T follicular helper cell (primary cell): ENCODE results near the gene CTSC.

Source experiments
- DNase-seq: peaks from one replicate; pipeline ENCODE4 v3.0.0-alpha.2; 2020; ENCODE audit warnings: low read depth
- total RNA-seq, 2 experiments: gene quantifications; one replicate each; lab custom pipeline; 2026; lab: John Stamatoyannopoulos, UW

The CTSC gene
- 98.6 to 126 reads per million in 2 experiments for total RNA-seq

- DNase-seq = peak; percentile 77
Measured at GRCh38 chr11:88337181-88337986, at the start of gene CTSC. Gene CTSC, minus strand, starts transcription at chr11:88337736. Its CDS starts 64 bp downstream, at chr11:88337672.

DNA sequence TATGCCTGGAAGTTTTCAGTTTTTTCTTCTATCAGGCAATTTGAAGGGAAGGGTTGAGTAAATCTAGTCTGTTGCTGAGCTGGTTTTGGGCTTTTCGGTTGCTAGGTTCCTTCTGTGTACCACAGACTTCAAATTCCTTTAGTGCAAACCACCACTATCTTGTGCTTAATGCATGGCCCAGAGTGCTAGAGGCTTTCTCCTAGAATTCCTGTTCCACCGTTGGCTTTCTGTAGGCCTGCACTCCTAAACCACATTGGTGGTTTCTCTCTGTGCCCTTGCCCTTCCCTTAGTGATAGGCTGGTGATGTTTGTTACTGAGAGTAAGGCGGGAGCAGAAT lies 47.1 kb upstream of the CTSC start:
- no peak for DNase-seq

DNA sequence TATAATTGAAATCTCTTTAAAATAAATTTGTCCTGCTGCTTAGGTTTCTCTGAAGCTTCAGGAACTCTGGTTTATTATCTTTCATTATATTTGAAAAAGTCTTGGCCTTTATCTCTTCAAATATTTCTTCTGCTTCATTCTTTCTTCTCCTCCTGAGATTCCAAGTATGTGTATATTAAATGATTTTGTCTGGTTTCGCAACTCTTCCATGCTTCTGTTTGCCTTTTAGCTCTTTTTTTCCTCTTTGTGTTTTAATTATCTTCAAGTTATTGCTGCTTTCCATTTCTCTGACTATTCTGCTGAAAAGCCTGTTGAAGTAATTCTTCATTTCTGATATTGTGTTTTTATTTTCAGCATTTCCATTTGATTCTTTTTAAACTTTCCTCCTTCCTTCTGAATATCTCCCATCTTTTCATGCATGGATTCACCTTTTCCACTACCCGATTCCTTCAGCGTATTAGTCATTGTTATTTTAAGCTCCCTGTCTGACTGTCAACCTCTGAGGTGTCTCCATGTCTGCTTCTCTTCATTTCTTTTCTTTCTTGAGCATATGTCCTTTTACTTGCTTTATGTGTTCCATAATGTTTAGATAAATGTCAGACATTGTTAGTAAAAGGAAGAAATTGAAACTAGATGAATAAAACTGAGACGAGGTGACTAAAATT lies 46.6 kb upstream of the CTSC start:
- no peak for DNase-seq

GRCh38 chr11:88383447-88383846 lies 45.9 kb upstream of the CTSC start:
- DNase-seq = no peak

- no peak for DNase-seq
Measured at GRCh38 chr11:88379130-88379529, 41.6 kb upstream of the CTSC start.

DNA sequence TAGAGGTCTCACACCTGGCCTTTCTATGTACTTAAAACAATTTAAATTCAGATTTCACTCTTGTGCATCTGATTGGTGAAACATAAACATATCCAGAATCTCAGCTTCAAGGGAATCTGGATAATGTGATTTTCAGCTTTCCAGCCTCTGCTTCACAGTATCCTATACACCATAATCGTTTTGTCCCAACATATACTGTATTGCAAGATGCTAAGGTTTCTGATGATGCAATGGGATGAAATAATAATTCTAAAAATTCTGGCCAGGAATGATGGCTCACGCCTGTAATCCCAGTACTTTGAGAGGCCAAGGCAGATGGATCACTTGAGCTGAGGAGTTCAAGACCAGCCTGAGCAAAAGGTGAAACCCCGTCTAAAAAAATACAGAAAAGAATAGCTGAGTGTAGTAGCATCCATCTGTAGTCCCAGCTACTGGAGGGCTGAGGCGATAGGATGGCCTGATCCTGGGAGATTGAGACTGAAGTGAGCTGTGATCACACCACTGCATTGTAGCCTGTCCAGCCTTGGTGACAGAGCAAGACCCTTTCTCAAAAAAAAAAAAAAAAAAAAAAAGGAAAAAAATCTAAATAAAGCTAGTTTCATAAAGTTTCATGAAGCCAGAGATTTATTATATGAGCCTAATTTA lies 41.0 kb upstream of the CTSC start:
- DNase-seq = no peak

GRCh38 chr11:88377646-88378045 lies 40.1 kb upstream of the CTSC start:
- no peak for DNase-seq

DNA sequence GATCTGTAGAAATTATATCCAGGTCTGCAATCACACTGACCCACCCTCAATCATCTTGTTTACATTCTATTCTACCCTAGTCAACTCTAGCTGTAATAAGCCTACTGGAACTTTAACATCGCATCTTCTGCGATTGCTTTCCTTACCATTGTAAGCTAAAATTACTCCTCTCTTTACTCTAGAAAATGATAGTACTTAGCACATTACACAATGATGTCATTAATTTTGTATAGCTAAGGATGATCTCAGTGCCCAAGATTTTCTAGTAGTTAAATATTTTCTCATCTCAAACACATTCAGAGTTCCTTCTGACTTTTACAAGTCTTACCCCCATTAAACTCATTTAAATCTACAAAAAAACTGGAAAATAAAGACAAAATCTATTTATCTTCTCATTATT lies 39.6 kb upstream of the CTSC start:
- DNase-seq = no peak

GRCh38 chr11:88375927-88376470 lies 38.5 kb upstream of the CTSC start:
- DNase-seq = no peak

- no peak for DNase-seq
Measured at GRCh38 chr11:88370782-88371181, 33.2 kb upstream of the CTSC start.

GRCh38 chr11:88367310-88367709 lies 29.8 kb upstream of the CTSC start:
- no peak for DNase-seq

DNA sequence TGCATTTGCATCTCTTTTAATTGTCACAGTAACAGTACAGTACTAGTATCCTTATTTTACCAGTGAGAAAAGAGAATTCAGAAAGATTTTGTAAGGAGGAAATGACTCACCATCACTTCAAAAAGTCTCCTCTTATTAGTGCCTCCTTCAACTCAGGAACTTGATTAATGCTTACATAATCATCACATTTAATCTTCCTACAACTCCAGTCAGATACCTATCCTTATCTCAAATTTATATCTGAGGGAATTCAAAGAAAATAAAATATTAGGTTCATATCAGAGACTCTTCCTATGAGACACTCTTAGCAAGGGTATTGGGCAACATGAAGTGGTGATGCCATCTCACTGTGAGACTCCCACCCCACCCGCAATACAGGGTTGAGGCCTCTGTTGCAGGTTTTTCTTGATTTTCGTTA lies 26.1 kb upstream of the CTSC start:
- no peak for DNase-seq

GRCh38 chr11:88363004-88363403 lies 25.5 kb upstream of the CTSC start:
- no peak for DNase-seq

GRCh38 chr11:88360141-88360540 lies 22.6 kb upstream of the CTSC start:
- DNase-seq = no peak

DNA sequence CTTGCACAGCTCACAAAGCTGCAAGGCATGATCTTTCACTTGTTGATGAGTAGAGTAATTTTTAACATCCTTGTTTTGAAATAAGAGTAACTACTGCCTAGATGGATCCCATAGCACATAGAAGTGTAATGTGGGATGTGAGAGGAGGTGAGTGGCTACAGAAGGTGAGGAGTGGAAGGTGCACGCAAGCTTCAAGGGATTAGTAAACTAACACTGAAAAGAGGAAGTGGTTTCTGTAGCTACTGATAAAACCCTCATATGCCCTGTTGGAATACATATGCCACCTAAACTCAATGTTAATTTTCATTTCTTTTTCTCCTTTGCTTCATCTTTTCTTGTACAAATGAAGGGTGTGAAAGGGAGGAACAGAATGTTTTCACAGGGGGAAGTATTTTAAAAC lies 22.0 kb upstream of the CTSC start:
- no peak for DNase-seq

- no peak for DNase-seq
Measured at GRCh38 chr11:88359114-88359513, 21.6 kb upstream of the CTSC start.

- no peak for DNase-seq
Measured at GRCh38 chr11:88358040-88358431, 20.5 kb upstream of the CTSC start.

DNA sequence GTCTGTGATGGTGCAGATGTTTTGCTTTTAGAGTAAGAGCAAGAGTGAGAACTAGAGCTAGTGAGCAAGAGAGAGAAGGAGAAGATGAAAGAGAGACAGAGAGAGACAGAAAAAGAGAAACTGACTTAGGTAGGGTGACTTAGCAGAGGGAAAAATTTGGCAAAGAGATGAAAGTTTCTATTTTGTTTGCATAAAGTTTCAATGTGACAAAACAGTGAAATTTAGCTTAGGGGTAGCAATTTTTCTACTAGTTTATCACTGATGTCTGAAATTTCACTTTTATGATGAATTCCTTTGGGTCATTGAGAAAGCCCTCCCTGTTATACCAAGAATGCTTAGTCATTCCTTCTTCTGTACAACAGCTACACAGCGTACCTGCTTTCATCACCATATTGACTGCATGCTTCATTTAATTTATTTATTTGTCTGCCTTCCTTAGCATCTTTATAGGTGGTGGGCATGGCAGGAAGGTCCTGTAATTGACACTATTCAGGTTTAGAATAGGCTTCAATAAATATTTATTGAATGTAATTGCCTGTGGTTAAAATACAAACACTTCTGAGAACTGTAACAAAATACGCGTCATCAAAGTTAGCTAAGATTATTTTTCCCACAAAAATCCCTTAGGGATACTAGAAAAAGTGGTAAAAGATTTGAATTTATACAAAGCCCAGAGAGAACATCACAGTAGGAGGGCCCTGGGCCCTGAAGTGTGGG lies 19.9 kb upstream of the CTSC start:
- no peak for DNase-seq

- no peak for DNase-seq
Measured at GRCh38 chr11:88355887-88356286, 18.4 kb upstream of the CTSC start.

DNA sequence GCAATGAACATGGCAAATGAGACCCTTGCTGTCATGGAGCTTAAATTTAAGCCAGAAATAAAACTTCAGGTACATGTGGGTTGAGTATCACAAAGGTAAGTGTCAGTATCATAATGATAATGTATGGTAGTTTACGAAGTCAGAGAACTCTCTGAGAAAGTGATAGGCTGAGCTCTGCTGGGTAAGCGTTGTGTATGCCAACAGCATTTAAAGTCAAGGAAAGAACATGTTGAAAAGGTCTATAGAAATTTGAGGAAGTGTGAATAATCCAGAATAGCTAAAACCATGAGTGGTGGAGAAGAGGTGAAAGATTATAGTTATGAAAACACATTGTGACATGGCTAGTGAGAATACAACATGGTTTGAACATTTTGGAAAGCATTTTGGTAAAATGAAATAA lies 17.4 kb upstream of the CTSC start:
- no peak for DNase-seq

GRCh38 chr11:88353835-88354496 lies 16.4 kb upstream of the CTSC start:
- DNase-seq = no peak

- no peak for DNase-seq
Measured at GRCh38 chr11:88353386-88353785, 15.8 kb upstream of the CTSC start.
